CD4-positive, alpha-beta T cell (primary cell): ENCODE results near the gene SUPT3H. TPM values are rescaled to one million over a fixed set of nuclear protein-coding genes. Genes with fewer than 3 reads are reported as not detected.

ENCODE experiments used
- ATAC-seq: fragments of 200-7000 bp; cut with Tn5 transposase; one replicate; pipeline ENCODE4 v1.10.0; 2022; ENCODE audit warnings: mild to moderate bottlenecking; ENCODE audit not compliant: poor library complexity
- CTCF ChIA-PET: fragments of 350-600 bp; sonication (Branson Sonifier 250); formaldehyde crosslinking; loops from one replicate; lab custom pipeline; 2021; ENCODE audit warnings: antibody characterized with exemption, inconsistent platforms; lab: Charles Lee
- POLR2A ChIA-PET: fragments of 350-600 bp; sonication (Branson Sonifier 250); formaldehyde crosslinking; loops from one replicate; lab custom pipeline; 2021; ENCODE audit warnings: antibody characterized with exemption, inconsistent platforms; lab: Charles Lee
- DNase-seq, 14 experiments: peaks; one replicate each; pipeline ENCODE4 v3.0.0-alpha.2; 2013 to 2020; ENCODE audit warnings: mixed read lengths in 2 of 14
- H3K27ac ChIP-seq, 2 donors: one replicate each; pipeline versions ENCODE4 v1.5.1 to v1.7.0; 2013; ENCODE audit warnings: low read length in 2 of 2, low read depth in 1 of 2, mild to moderate bottlenecking in 1 of 2
- H3K27me3 ChIP-seq, 2 experiments: 1 replicate in 1 of 2; 2 replicates in 1 of 2; pipeline versions ENCODE4 v1.6.1 to v1.7.0; 2013; ENCODE audit warnings: low read length in 2 of 2, control low read depth in 1 of 2, mild to moderate bottlenecking in 1 of 2, moderate library complexity in 1 of 2; ENCODE audit not compliant: insufficient read depth in 2 of 2, control insufficient read depth in 1 of 2
- H3K36me3 ChIP-seq: one replicate; pipeline ENCODE4 v1.6.1; 2013; ENCODE audit warnings: low read length, control low read depth; ENCODE audit not compliant: insufficient read depth
- H3K4me1 ChIP-seq: one replicate; pipeline ENCODE4 v1.6.1; 2013; ENCODE audit warnings: low read length, control low read depth; ENCODE audit not compliant: insufficient read depth
- H3K4me3 ChIP-seq: one replicate; pipeline ENCODE4 v1.5.1; 2013; ENCODE audit warnings: mild to moderate bottlenecking, low read length, moderate library complexity
- H3K9me3 ChIP-seq, 2 experiments: 1 replicate in 1 of 2; 2 replicates in 1 of 2; pipeline versions ENCODE4 v1.6.1 to v1.7.0; 2013; ENCODE audit warnings: low read length in 2 of 2, mild to moderate bottlenecking in 2 of 2, control low read depth in 1 of 2, moderate library complexity in 1 of 2; ENCODE audit not compliant: control insufficient read depth in 1 of 2, insufficient read depth in 1 of 2
- H3K27ac Mint-ChIP-seq: one replicate; pipeline ENCODE4 v1.8.0; 2020; ENCODE audit warnings: mixed read lengths
- H3K27me3 Mint-ChIP-seq: one replicate; pipeline ENCODE4 v1.8.0; 2021; ENCODE audit warnings: mixed read lengths
- H3K36me3 Mint-ChIP-seq: one replicate; pipeline ENCODE4 v1.8.0; 2021; ENCODE audit warnings: low read depth, mixed read lengths
- H3K4me1 Mint-ChIP-seq: one replicate; pipeline ENCODE4 v1.8.0; 2021; ENCODE audit warnings: low read depth, mixed read lengths
- H3K4me3 Mint-ChIP-seq: one replicate; pipeline ENCODE4 v1.8.0; 2020; ENCODE audit warnings: mild to moderate bottlenecking, mixed read lengths
- H3K9me3 Mint-ChIP-seq: one replicate; pipeline ENCODE4 v1.8.0; 2020; ENCODE audit warnings: mixed read lengths
- CTCF ChIP-seq: fragments of 200-600 bp; IDR thresholded peaks from one replicate; pipeline ENCODE4 v1.8.0; 2022; ENCODE audit warnings: antibody characterized with exemption, mild to moderate bottlenecking
- intact Hi-C, 2 experiments: fragments of 100-400 bp; cut with DNase I in 1 of 2; cut with micrococcal nuclease in 1 of 2; formaldehyde crosslinking; loops; one replicate each; pipeline versions ENCODE4 v1.15.1 to v1.9.0; 2023 to 2025; cut with DNase I, micrococcal nuclease
- total RNA-seq, 174 experiments: library from RNA in 2 of 174; stranded (reverse) in 2 of 174; gene quantifications; one replicate each; pipeline ENCODE4 v1.2.3 and lab custom pipeline; 2021 to 2026

SUPT3H gene
- total RNA-seq, 2 experiments from 2014 or later = 8.9 to 10.5 TPM

GRCh38 chr6:45366534-45366933 lies 11.2 kb downstream of the SUPT3H start:
- H3K4me3 Mint-ChIP-seq = no peak overlapping the region
- no peak overlapping the region for H3K4me3 ChIP-seq
- no peak overlapping the region for H3K27ac ChIP-seq
- no peaks in the 10 kb centered on the region for H3K9me3 ChIP-seq
- no peaks in the 10 kb centered on the region for H3K27me3 Mint-ChIP-seq
- no peak for TF ChIP-seq CTCF
- ATAC-seq (no peak), DNase-seq (no peak)
- no peaks in the 10 kb centered on the region for H3K9me3 Mint-ChIP-seq
- no peaks in the 10 kb centered on the region for H3K4me1 ChIP-seq
- H3K27me3 ChIP-seq = no peaks in the 10 kb centered on the region
- CTCF ChIA-PET = no interaction called here
- H3K36me3 Mint-ChIP-seq = peaks cover 5% of the 10 kb centered on the region
- peaks cover 20% of the 10 kb centered on the region for H3K4me1 Mint-ChIP-seq
- POLR2A ChIA-PET = interaction anchor here (0.6 to 1.4 kb wide), 3 partner anchors 12 to 75 kb away, joined by 3 to 5 read pairs (median 4); partner anchors contain the start of gene SUPT3H
- intact Hi-C loops = no loop called here
- no peaks in the 10 kb centered on the region for H3K36me3 ChIP-seq
- H3K27ac Mint-ChIP-seq = no peak overlapping the region

- intact Hi-C loops = no loop called here
- POLR2A ChIA-PET = interaction anchor here (0.7 kb wide), 1 partner anchor 429 kb away, joined by 3 read pairs; no protein-coding TSS in a partner anchor
Measured at GRCh38 chr6:45365036-45365435, 12.7 kb downstream of the SUPT3H start.

GRCh38 chr6:45364466-45364865 lies 13.3 kb downstream of the SUPT3H start:
- ChIA-PET POLR2A (interaction anchor here (0.7 kb wide), 1 partner anchor 429 kb away, joined by 3 read pairs; no protein-coding TSS in a partner anchor), CTCF (no interaction called here)
- no peak overlapping the region for H3K4me3 Mint-ChIP-seq
- Histone ChIP-seq H3K27ac (no peak overlapping the region), H3K36me3 (no peaks in the 10 kb centered on the region), H3K4me1 (no peaks in the 10 kb centered on the region), H3K4me3 (no peak overlapping the region), H3K27me3 (no peaks in the 10 kb centered on the region), H3K9me3 (no peaks in the 10 kb centered on the region)
- no peaks in the 10 kb centered on the region for H3K9me3 Mint-ChIP-seq
- H3K4me1 Mint-ChIP-seq = peaks cover 9% of the 10 kb centered on the region
- ATAC-seq (no peak), DNase-seq (no peak)
- intact Hi-C loops = no loop called here
- no peak for TF ChIP-seq CTCF
- no peaks in the 10 kb centered on the region for H3K27me3 Mint-ChIP-seq
- no peak overlapping the region for H3K27ac Mint-ChIP-seq
- H3K36me3 Mint-ChIP-seq = peaks cover 5% of the 10 kb centered on the region

More at GRCh38 chr6:45365036-45365435, 12.7 kb downstream of the SUPT3H start:
- H3K4me1 Mint-ChIP-seq = peaks cover 11% of the 10 kb centered on the region
- no peaks in the 10 kb centered on the region for H3K9me3 Mint-ChIP-seq
- ATAC-seq (no peak), DNase-seq (no peak)
- H3K9me3 ChIP-seq = no peaks in the 10 kb centered on the region
- H3K4me3 ChIP-seq = no peak overlapping the region
- no peak overlapping the region for H3K27ac Mint-ChIP-seq
- H3K27ac ChIP-seq = no peak overlapping the region
- H3K27me3 Mint-ChIP-seq = no peaks in the 10 kb centered on the region
- H3K4me3 Mint-ChIP-seq = no peak overlapping the region
- TF ChIP-seq CTCF = no peak
- H3K27me3 ChIP-seq = no peaks in the 10 kb centered on the region
- no peaks in the 10 kb centered on the region for H3K4me1 ChIP-seq
- H3K36me3 Mint-ChIP-seq = peaks cover 5% of the 10 kb centered on the region
- CTCF ChIA-PET = no interaction called here
- no peaks in the 10 kb centered on the region for H3K36me3 ChIP-seq
